Nephron progenitor cell (in vitro differentiated cells): ENCODE results near the gene ITPR1.

Experiments used
- DNase-seq: peaks from one replicate; pipeline ENCODE4 v3.0.0; 2021
- H3K27ac Mint-ChIP-seq: 2 replicates; pipeline ENCODE4 v1.8.0; 2021; ENCODE audit warnings: mild to moderate bottlenecking, moderate library complexity, mixed read lengths
- H3K27me3 Mint-ChIP-seq: 2 replicates; pipeline ENCODE4 v1.8.0; 2021; ENCODE audit warnings: mild to moderate bottlenecking, low read depth, mixed read lengths; ENCODE audit not compliant: poor library complexity
- H3K36me3 Mint-ChIP-seq: 2 replicates; pipeline ENCODE4 v1.8.0; 2021; ENCODE audit warnings: low read depth, mixed read lengths
- H3K4me1 Mint-ChIP-seq: 2 replicates; pipeline ENCODE4 v1.8.0; 2021; ENCODE audit warnings: mixed read lengths
- H3K4me3 Mint-ChIP-seq: 2 replicates; pipeline ENCODE4 v1.8.0; 2021; ENCODE audit warnings: mild to moderate bottlenecking, moderate library complexity, mixed read lengths
- H3K9me3 Mint-ChIP-seq: 2 replicates; pipeline ENCODE4 v1.8.0; 2021; ENCODE audit warnings: mild to moderate bottlenecking, moderate library complexity, mixed read lengths
- TF ChIP-seq, protein P1 (sequence below): fragments of 200-600 bp; sonication (generic); IDR thresholded peaks from 2 replicates; pipeline ENCODE4 v1.5.0; 2021; ENCODE audit warnings: antibody characterized with exemption

The ITPR1 gene

DNA sequence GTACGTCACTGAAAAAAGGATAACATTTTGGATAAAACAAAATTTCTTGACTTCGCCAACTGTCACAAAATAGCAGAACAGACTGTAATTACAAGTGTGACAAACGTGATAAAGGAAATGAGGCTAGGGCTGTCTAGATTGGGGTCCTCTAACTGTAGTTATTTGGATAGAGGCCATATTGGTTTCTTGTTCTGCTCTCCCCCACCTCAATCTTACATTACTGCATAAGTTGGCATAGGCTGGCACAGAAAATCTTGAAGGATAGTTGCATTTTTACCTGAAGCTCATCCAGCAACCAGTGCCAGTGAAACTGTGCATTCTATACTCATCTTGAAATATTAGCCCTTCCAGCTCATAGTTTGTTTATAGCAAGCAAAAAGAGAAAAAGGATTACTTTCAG lies 84.6 kb downstream of the ITPR1 start:
- H3K36me3 Mint-ChIP-seq, result peaks cover 36% of the 10 kb centered on the region
- no peak overlapping the region for H3K4me3 Mint-ChIP-seq
- TF ChIP-seq, protein P1, sequence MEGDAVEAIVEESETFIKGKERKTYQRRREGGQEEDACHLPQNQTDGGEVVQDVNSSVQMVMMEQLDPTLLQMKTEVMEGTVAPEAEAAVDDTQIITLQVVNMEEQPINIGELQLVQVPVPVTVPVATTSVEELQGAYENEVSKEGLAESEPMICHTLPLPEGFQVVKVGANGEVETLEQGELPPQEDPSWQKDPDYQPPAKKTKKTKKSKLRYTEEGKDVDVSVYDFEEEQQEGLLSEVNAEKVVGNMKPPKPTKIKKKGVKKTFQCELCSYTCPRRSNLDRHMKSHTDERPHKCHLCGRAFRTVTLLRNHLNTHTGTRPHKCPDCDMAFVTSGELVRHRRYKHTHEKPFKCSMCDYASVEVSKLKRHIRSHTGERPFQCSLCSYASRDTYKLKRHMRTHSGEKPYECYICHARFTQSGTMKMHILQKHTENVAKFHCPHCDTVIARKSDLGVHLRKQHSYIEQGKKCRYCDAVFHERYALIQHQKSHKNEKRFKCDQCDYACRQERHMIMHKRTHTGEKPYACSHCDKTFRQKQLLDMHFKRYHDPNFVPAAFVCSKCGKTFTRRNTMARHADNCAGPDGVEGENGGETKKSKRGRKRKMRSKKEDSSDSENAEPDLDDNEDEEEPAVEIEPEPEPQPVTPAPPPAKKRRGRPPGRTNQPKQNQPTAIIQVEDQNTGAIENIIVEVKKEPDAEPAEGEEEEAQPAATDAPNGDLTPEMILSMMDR, result no peak
- H3K27me3 Mint-ChIP-seq, result no peaks in the 10 kb centered on the region
- no peaks in the 10 kb centered on the region for H3K9me3 Mint-ChIP-seq
- H3K27ac Mint-ChIP-seq, result no peak overlapping the region
- peaks cover 93% of the 10 kb centered on the region for H3K4me1 Mint-ChIP-seq
- no peak for DNase-seq

DNA sequence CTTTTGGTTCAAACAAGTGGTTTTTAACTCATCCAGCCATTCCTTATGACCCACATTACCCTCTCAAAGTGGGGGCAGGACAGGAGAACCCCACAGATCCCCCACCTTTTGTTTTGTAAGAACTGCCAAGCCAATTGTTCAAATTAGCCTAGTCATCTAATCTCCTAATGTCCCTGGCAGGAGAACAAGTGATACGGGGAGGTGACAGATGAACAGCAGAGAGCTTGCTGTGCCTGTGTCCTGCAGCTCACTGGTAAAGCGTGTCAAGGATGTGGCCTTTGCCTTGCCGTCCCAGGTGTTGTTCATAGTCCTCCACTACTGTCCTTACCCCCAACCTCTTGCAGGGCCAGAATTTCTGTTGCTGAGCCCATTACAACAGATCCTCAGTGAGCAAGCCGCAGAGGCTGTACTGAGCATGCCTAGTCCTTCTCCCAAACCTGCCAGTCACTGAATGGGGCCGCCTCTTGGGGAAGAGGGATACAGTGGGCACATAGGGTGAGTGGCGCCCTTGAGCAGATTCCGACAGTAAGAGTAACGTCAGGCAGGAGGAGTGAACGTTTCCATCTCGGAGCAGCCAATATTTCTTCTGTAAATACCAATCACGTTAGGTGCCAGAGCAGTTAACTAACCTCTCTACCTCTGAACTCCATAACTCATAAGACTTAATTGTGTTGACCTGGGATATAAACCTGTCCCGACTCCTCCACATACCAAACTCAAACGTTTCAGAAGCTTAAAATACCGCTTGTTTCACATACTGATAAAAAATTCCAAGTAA lies 87.4 kb downstream of the ITPR1 start:
- peak; percentile 20 for DNase-seq
- Mint-ChIP-seq H3K4me3 (peak overlapping the region; percentile 41), H3K27me3 (no peaks in the 10 kb centered on the region)

DNA sequence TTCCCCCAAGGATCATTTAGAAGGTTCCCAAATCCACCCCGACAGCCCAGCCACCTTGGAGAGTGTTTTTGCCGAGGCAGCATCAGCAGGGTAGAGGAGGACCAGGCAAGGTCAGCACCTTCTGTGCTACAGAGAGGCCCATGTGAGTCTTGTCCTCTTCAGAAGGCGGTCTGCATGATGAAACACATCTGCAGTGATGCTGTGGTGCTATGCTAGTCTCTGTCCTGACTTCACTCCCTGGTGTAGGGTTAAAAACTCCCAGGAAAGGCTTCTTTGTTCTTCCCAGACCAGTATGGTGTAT lies 87.9 kb downstream of the ITPR1 start:
- Mint-ChIP-seq H3K27me3 (no peaks in the 10 kb centered on the region), H3K27ac (peak overlapping the region; percentile 98), H3K4me3 (peak overlapping the region; percentile 41), H3K4me1 (peaks cover 88% of the 10 kb centered on the region), H3K36me3 (peaks cover 23% of the 10 kb centered on the region), H3K9me3 (no peaks in the 10 kb centered on the region)
- DNase-seq, result peak; percentile 12
- TF ChIP-seq, protein P1, result no peak

More for the DNA sequence above, 87.4 kb downstream of the ITPR1 start:
- peaks cover 89% of the 10 kb centered on the region for H3K4me1 Mint-ChIP-seq
- no peaks in the 10 kb centered on the region for H3K9me3 Mint-ChIP-seq
- TF ChIP-seq, protein P1, result no peak
- H3K27ac Mint-ChIP-seq, result peak overlapping the region; percentile 98
- peaks cover 24% of the 10 kb centered on the region for H3K36me3 Mint-ChIP-seq

DNA sequence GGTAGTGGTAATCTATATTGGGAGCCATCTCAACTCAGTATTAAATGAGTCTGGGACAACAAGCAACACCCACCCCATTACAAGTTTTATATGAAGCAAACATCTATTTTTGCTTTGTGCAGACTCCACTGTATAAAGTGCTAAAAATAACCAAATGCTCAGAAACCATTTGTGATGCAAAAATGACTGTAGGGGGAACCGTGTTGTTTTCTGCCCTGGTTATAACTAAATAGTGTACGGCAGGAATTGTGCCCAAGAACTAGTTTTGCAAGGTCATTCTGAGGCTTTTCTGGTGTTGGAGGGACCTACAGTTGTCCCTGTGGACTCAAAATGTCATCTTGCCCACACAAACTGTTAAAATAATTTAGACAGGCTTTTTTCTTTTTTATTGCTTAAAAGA lies 88.3 kb downstream of the ITPR1 start:
- Mint-ChIP-seq H3K27me3 (no peaks in the 10 kb centered on the region), H3K4me3 (no peak overlapping the region), H3K9me3 (no peaks in the 10 kb centered on the region), H3K27ac (peak overlapping the region; percentile 98), H3K4me1 (peaks cover 88% of the 10 kb centered on the region), H3K36me3 (peaks cover 20% of the 10 kb centered on the region)
- DNase-seq, result no peak
- TF ChIP-seq, protein P1, result no peak

DNA sequence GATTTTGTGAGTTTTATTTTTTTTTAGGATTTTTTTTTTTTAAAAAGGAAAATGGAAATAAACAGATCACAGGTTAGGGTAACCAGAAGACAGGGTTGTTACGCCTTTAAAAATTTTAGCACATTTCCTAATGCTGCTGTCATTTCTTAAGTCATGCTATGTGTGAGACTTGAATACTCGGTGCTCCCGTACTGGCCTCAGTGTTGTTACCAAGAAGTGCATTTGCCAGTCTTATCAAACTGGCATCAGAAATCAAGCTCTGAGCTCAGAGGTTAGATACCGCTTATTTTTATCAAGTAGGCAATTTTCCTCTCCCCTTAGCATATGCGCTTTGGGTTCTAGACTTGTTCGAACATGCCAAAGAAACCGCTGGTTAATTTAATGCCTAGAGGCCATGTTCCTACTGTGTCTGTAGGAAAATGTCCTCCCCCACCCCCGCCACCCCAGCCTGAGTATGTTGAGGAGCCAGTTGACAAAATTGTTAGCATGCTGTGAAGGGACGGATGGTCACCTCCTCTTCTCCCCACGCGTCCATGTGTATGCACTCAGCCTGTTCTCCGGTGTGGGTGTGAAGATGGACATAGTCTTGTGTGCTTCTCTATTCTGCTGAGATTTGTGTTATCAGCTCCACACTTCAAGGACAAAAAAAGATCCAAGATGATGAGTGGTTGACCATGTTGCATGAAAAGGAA lies 88.9 kb downstream of the ITPR1 start:
- H3K9me3 Mint-ChIP-seq, result no peaks in the 10 kb centered on the region
- H3K4me3 Mint-ChIP-seq, result peak overlapping the region; percentile 7
- DNase-seq, result no peak
- H3K4me1 Mint-ChIP-seq, result peaks cover 90% of the 10 kb centered on the region
- peak overlapping the region; percentile 99 for H3K27ac Mint-ChIP-seq
- TF ChIP-seq, protein P1, result no peak
- H3K36me3 Mint-ChIP-seq, result peaks cover 20% of the 10 kb centered on the region
- no peaks in the 10 kb centered on the region for H3K27me3 Mint-ChIP-seq
